ENCODE results near the gene FLT3LG. TPM values are rescaled to one million over a fixed set of nuclear protein-coding genes. Genes with fewer than 3 reads are reported as not detected.
A peak's percentile ranks its signal among the peaks of the same experiment; 100 is the strongest.

The FLT3LG gene
- total and polyA plus RNA-seq, 9 of the 15 experiments (the other 6 are each of a cell fraction or from before 2014, with no cell fraction given) = 0.31 to 6.4 (median 1.1) TPM

GRCh38 chr19:49473868-49474541 is at the start of gene FLT3LG (continued):
- TF ChIP-seq ATF4 (CRISPR knock-in tag; IDR thresholded peaks at IDR 0.05) (no peak), PTBP1 (IDR thresholded peaks at IDR 0.05; ENCODE audit: low read depth, low read length) (no peak), GATA2 (CRISPR knock-in tag; IDR thresholded peaks at IDR 0.05) (no peak), NUFIP1 (IDR thresholded peaks at IDR 0.05; ENCODE audit: partially characterized antibody) (no peak), VEZF1 (CRISPR knock-in tag; IDR thresholded peaks at IDR 0.05) (peak; percentile 96), BRCA1 (IDR thresholded peaks at IDR 0.05) (no peak), BRCA1 (CRISPR knock-in tag; IDR thresholded peaks at IDR 0.05) (no peak), ZNF212 (CRISPR knock-in tag; IDR thresholded peaks at IDR 0.05) (no peak), HBP1 (CRISPR knock-in tag; IDR thresholded peaks at IDR 0.05) (no peak), FOXP4 (CRISPR knock-in tag; IDR thresholded peaks at IDR 0.05; ENCODE audit: borderline replicate concordance) (no peak), RCOR1 (IDR thresholded peaks at IDR 0.05; ENCODE audit: borderline replicate concordance in 1 of 2, low read depth in 2 of 2, low read length in 2 of 2) (peak in 1 of 2 experiments; percentile 50; a peak in 2 of 4 replicates), GMEB1 (CRISPR knock-in tag; IDR thresholded peaks at IDR 0.05) (0 out of 2 replicates have a peak, but pooled peaks have one; percentile 16), GTF2E2 (tag; IDR thresholded peaks at IDR 0.05) (no peak), ZNF507 (tag; conservative IDR thresholded peaks at IDR 0.05) (no peak), CTCFL (IDR thresholded peaks at IDR 0.05; ENCODE audit: borderline replicate concordance, insufficient read depth, low read depth, low read length, poor library complexity, severe bottlenecking) (peak; percentile 92), PML (IDR thresholded peaks at IDR 0.05; ENCODE audit: low read length) (no peak), KDM4B (IDR thresholded peaks at IDR 0.05; ENCODE audit: borderline replicate concordance in 2 of 2, low read depth in 1 of 2) (no peak)
